Progenitor cell of endocrine pancreas (in vitro differentiated cells): ENCODE results near the gene NFIX. TPM values are rescaled to one million over a fixed set of nuclear protein-coding genes. Genes with fewer than 3 reads are reported as not detected.

ENCODE experiments used
- DNase-seq: peaks from one replicate; pipeline ENCODE4 v3.0.0; 2021; ENCODE audit warnings: low spot score; ENCODE audit not compliant: unreplicated experiment
- H3K27ac Mint-ChIP-seq: 2 replicates; pipeline ENCODE4 v1.8.0; 2021; ENCODE audit warnings: mild to moderate bottlenecking, moderate library complexity, mixed read lengths
- H3K27me3 Mint-ChIP-seq: 2 replicates; pipeline ENCODE4 v1.8.0; 2021; ENCODE audit warnings: mixed read lengths
- H3K36me3 Mint-ChIP-seq: 2 replicates; pipeline ENCODE4 v1.8.0; 2022; ENCODE audit warnings: mixed read lengths; ENCODE audit not compliant: insufficient read depth
- H3K4me1 Mint-ChIP-seq: 2 replicates; pipeline ENCODE4 v1.8.0; 2021; ENCODE audit warnings: low read depth, mixed read lengths
- H3K4me3 Mint-ChIP-seq: 2 replicates; pipeline ENCODE4 v1.8.0; 2021; ENCODE audit warnings: low read depth, mild to moderate bottlenecking, moderate library complexity, mixed read lengths
- H3K9me3 Mint-ChIP-seq: 2 replicates; pipeline ENCODE4 v1.8.0; 2021; ENCODE audit warnings: low read depth, mixed read lengths
- total RNA-seq: library from RNA; stranded (reverse); gene quantifications from 2 replicates; pipeline ENCODE4 v1.2.1, GENCODE V29; 2021
- TF ChIP-seq, protein P1 (sequence below): fragments of 200-600 bp; sonication (generic); IDR thresholded peaks from one replicate; pipeline ENCODE4 v1.5.0; 2021; ENCODE audit warnings: antibody characterized with exemption, mild to moderate bottlenecking; ENCODE audit not compliant: unreplicated experiment

NFIX gene
- total RNA-seq, 1 donor from 2014 or later: 0.46 TPM

DNA sequence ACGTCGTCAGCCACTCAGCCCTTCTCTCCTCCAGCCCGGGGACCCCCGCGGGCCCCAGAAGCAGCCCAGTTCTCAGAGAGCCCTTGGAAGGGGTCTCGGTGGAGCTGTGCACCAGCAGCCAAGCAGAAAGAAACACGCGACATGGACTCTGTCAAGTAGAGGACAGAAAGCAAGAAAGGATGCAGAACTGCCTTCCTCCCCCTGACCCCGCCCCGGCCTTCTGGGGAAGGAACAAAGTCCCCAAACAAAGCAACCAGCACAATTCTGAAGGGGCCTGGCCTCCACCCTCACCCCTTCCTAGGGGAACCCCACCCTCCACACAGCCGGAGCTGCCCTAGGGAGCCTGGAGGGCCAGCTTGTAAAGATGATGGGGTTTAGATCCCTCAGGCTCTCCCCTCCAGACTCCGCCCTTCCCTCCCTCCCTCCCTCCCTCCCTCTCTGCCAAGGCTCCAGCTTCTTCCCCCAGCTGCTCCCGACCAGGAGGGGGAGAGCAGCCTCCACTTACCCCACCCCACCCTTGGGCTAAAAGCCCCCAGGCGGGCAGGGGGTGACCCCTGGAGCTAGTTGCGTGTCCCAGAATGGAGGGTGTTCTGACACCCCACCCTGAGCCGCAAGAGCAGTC is 99.6 kb downstream of the NFIX start:
- Mint-ChIP-seq H3K27me3 (peaks cover 75% of the 10 kb centered on the region), H3K4me3 (no peak overlapping the region), H3K36me3 (no peaks in the 10 kb centered on the region), H3K4me1 (peaks cover 5% of the 10 kb centered on the region), H3K27ac (no peak overlapping the region), H3K9me3 (no peaks in the 10 kb centered on the region)
- TF ChIP-seq, protein P1, sequence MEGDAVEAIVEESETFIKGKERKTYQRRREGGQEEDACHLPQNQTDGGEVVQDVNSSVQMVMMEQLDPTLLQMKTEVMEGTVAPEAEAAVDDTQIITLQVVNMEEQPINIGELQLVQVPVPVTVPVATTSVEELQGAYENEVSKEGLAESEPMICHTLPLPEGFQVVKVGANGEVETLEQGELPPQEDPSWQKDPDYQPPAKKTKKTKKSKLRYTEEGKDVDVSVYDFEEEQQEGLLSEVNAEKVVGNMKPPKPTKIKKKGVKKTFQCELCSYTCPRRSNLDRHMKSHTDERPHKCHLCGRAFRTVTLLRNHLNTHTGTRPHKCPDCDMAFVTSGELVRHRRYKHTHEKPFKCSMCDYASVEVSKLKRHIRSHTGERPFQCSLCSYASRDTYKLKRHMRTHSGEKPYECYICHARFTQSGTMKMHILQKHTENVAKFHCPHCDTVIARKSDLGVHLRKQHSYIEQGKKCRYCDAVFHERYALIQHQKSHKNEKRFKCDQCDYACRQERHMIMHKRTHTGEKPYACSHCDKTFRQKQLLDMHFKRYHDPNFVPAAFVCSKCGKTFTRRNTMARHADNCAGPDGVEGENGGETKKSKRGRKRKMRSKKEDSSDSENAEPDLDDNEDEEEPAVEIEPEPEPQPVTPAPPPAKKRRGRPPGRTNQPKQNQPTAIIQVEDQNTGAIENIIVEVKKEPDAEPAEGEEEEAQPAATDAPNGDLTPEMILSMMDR: no peak
- DNase-seq: no peak

DNA sequence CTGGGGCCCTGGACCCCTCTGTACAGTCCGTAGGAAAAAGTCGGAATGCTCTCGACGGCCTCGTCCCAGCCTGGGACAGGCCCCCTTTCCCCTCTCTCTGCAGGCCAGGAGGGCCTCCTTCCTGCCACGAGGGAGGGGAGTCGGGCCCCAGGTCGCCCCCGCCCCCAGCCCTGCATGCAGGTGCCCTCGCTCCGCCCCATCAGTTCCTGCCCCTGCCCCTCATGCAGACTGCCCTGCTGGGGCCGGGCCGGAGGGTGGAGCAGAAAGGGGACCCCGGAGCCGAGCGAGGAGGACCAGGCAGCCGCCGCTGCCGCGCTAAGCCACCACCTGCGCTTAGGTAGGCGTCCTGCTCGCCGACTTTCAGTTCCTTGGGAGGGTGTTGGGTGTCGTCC is 100.1 kb downstream of the NFIX start:
- TF ChIP-seq, protein P1: no peak
- Mint-ChIP-seq H3K36me3 (no peaks in the 10 kb centered on the region), H3K4me1 (peaks cover 5% of the 10 kb centered on the region), H3K27me3 (peaks cover 75% of the 10 kb centered on the region), H3K27ac (no peak overlapping the region), H3K4me3 (no peak overlapping the region), H3K9me3 (no peaks in the 10 kb centered on the region)
- no peak for DNase-seq

DNA sequence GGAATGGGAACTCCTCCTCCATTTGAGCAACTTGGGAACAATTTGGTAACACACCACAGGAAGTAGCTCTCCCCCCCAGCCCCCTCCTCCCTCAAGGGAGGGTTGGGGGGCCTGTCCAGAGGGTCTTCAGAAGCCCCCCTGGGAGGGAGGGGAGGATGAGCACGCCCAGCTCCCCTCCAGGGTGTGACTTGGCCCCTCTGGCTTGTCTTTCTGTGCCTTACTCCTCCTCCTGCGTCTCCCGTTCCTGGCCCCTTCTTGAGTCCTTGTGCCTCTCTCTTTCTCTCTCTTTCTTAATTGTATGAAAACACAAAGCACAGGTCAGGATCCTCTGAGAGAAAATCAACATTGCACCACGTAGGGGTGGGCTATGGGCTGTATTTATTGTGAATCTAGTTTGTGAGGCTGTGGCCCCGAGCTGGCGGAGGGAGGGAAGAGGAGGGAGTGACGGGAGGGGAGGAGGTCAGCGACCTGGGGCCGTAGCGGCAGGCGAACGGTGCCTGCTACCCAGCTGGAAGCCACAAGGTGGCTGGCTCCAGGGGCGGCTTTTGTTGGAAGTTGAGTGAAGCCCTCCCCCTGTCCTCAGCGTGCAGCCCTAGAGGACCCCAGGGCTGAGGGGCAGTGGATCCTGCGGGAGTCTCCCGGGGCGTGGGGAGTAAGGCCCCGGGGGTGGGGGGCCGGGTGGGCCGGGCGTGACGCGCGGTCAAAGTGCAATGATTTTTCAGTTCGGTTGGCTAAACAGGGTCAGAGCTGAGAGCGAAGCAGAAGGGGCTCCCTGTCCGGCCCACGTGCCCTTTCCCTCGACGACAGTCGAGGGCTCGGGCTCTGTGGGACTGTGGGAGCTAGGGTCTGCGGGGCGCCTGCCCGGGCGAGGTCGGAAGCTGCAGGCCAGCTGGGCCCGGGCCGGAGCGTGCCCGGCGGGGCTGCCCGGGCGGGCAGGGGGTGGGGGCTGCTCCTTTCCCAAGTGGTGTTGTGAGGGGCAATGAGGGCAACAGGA is 101.0 kb downstream of the NFIX start:
- TF ChIP-seq, protein P1: peak; percentile 54
- Mint-ChIP-seq H3K27me3 (peaks cover 69% of the 10 kb centered on the region), H3K4me1 (peaks cover 5% of the 10 kb centered on the region), H3K4me3 (no peak overlapping the region), H3K27ac (no peak overlapping the region), H3K36me3 (no peaks in the 10 kb centered on the region), H3K9me3 (no peaks in the 10 kb centered on the region)
- DNase-seq: peak; percentile 49

DNA sequence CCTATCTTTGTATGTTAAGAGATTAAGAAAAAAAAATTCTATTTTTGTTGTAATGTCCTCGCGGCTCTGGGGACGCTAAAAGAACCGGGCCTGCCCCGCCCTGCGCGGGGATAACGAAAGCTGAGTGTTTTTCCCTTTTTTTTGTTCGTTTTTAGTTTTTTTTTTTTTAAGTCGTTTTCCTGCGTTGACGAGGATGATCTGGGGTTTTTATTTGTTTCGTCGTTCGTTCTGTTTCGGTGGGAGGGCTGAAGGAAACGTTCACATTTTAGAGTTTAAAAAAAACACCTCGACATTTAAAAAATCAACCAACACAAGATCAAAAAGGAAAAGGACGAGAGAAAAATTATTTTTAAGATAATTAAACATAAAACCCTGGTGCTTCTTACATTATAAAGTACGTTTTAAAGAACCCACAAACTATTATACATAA is 101.8 kb downstream of the NFIX start:
- no peaks in the 10 kb centered on the region for H3K9me3 Mint-ChIP-seq
- H3K27me3 Mint-ChIP-seq: peaks cover 66% of the 10 kb centered on the region
- H3K4me1 Mint-ChIP-seq: peaks cover 3% of the 10 kb centered on the region
- no peak overlapping the region for H3K4me3 Mint-ChIP-seq
- TF ChIP-seq, protein P1: no peak
- H3K27ac Mint-ChIP-seq: no peak overlapping the region
- no peak for DNase-seq
- no peaks in the 10 kb centered on the region for H3K36me3 Mint-ChIP-seq

DNA sequence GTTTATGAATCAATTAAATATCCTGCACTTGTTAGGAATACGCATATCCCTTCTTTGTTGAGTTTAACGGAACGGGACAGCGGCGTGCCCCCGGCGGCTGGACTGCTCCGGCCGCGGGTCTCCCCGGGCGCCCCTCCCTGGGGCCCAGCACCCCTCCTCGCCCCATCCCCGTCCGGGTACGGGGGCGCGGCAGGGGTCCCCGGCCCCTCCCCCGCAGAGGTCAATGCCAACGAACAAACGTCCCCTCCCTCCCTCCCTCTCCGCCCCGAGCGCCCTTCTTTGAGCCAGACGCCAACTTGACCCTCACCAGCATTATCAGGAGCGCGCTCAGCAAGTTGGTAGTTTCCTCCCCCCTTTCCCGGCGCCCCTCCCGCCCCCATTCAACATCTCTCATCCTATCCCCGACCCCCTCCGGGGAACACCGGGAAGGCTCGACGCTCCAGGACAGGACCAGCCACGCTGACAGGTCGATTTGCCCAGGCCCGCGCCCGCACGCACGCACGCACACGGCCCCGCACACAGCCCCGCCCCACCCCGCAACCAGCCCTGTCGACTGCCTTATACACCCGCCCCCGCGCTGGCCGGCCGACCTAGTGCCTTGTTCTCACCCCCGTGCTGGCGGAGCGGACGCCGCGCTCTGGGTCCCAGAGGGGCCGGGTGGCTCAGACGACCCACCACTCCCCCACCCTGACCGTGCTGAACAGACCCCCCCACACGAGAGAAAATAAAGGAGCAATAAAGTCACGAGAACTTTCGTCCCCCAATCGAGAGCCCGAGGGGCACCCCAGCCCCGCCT is 102.4 kb downstream of the NFIX start:
- Mint-ChIP-seq H3K4me1 (peaks cover 3% of the 10 kb centered on the region), H3K27me3 (peaks cover 63% of the 10 kb centered on the region), H3K9me3 (no peaks in the 10 kb centered on the region), H3K36me3 (no peaks in the 10 kb centered on the region), H3K27ac (no peak overlapping the region), H3K4me3 (no peak overlapping the region)
- TF ChIP-seq, protein P1: no peak
- no peak for DNase-seq
